Measurements from ENCODE around the gene C1orf52.

- TF ChIP-seq CTCF (IDR thresholded peaks at IDR 0.05) (no peak), POLR2AphosphoS5 (IDR thresholded peaks at IDR 0.05) (no peak), POLR2A (IDR thresholded peaks at IDR 0.05) (no peak)
Measured at GRCh38 chr1:85214654-85215053, 44.8 kb downstream of the C1orf52 start.

All from upper lobe of left lung (tissue), 4 donors.